ENCODE results near the gene C19orf67. TPM values are rescaled to one million over a fixed set of nuclear protein-coding genes. Genes with fewer than 3 reads are reported as not detected.
"Not testable (repeated sequence)": the region's sequence is repeated elsewhere in the genome, so short reads cannot be mapped to it uniquely, and the experiment has no call there.

The C19orf67 gene
- total and polyA plus RNA-seq, 12 donors, result not detected

DNA sequence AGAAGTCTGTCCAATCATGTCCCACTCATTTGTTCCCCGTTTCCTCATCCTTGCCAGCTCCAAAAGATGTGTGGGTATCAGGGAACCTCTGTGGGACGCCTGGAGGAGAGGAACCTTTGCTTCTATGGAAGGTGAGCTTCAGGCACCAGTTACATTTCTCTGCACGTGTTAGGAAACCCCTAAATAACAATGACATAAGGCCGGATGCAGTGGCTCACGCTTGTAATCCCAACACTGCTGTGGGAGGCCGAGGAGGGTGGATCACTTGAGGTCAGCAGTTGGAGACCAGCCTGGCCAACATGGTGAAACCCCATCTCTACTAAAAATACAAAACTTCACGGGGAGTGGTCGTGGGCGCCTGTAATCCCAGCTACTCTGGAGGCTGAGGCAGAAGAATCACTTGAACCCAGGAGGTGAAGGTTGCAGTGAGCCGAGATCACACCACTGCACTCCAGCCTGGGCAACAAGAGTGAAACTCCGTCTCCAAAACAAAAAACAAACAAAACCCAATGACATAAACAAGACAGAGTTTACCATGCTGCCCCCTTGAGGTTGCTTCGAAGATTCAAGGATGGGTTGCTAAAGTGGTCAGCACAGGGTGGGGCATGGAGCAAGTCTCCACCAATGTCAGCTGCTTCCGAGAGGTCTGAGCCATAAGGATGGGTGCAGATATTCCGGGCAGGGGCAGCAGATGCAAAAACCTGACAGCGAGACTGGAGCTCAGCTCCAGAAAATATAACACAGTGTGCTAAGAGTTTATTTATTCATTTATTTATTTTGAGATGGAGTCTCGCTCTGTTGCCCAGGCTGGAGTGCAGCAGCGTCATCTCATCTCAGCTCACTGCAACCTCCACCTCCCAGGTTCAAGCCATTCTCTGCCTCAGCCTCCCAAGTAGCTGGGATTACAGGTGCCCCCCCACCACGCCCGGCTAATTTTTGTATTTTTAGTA is 42.6 kb downstream of the C19orf67 start:
- H3K36me3 ChIP-seq (replicated peaks in 1 of 2); H3K9me3 ChIP-seq (replicated peaks in 1 of 3); H3K4me3 ChIP-seq; H3K4me1 ChIP-seq (replicated peaks in 1 of 2); H3K27me3 ChIP-seq: not testable (repeated sequence)
- 48 to 64% (median 56%) methylated on average over 16 to 19 of the region's 19 CpGs for WGBS, 4 donors
- DNase-seq, result peak; percentile 32 to 79 (median 58)
- TF ChIP-seq, protein P1, sequence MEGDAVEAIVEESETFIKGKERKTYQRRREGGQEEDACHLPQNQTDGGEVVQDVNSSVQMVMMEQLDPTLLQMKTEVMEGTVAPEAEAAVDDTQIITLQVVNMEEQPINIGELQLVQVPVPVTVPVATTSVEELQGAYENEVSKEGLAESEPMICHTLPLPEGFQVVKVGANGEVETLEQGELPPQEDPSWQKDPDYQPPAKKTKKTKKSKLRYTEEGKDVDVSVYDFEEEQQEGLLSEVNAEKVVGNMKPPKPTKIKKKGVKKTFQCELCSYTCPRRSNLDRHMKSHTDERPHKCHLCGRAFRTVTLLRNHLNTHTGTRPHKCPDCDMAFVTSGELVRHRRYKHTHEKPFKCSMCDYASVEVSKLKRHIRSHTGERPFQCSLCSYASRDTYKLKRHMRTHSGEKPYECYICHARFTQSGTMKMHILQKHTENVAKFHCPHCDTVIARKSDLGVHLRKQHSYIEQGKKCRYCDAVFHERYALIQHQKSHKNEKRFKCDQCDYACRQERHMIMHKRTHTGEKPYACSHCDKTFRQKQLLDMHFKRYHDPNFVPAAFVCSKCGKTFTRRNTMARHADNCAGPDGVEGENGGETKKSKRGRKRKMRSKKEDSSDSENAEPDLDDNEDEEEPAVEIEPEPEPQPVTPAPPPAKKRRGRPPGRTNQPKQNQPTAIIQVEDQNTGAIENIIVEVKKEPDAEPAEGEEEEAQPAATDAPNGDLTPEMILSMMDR (IDR thresholded peaks at IDR 0.05), result peak; percentile 32 to 73 (median 60)
- H3K27ac ChIP-seq, result peak overlapping the region in 2 of 5 donors; percentile 11 to 13
- intact Hi-C loops (cut with DNase I), result loop anchor here in 1 of 2 donors (10.0 kb wide), 1 partner anchor 158 kb away; no protein-coding TSS in a partner anchor

DNA sequence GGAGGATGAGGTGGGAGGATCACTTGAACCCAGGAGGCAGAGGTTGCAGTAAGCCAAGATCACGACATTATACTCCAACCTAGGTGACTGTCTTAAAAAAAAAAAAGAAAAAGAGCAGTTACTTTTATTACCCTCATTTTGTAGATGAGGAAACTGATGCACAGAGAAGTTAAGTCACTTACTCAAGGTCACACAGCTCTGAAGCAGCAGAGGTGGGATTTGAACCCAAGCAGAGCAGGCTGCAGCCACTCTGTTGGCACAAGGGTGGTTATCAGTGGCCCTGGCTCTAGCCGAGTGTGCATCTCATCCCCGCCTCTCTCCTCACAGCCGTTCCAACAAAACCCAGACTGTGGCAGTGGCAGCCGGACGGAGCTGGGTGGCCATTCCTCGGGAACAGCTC is 46.4 kb downstream of the C19orf67 start:
- Histone ChIP-seq H3K36me3 (replicated peaks in 1 of 2) (no peaks in the 10 kb centered on the region), H3K27ac (no peak overlapping the region), H3K9me3 (replicated peaks in 1 of 3) (no peaks in the 10 kb centered on the region), H3K27me3 (no peaks in the 10 kb centered on the region), H3K4me3 (no peak overlapping the region), H3K4me1 (replicated peaks in 1 of 2) (no peaks in the 10 kb centered on the region)
- DNase-seq, result no peak
- no peak for TF ChIP-seq POLR2A (IDR thresholded peaks at IDR 0.05)
- TF ChIP-seq, protein P1 (IDR thresholded peaks at IDR 0.05), result no peak
- WGBS, 4 donors, result 74 to 93% (median 89%) methylated on average over 2 to 7 of the region's 7 CpGs
- intact Hi-C loops (cut with DNase I), result no loop called here

DNA sequence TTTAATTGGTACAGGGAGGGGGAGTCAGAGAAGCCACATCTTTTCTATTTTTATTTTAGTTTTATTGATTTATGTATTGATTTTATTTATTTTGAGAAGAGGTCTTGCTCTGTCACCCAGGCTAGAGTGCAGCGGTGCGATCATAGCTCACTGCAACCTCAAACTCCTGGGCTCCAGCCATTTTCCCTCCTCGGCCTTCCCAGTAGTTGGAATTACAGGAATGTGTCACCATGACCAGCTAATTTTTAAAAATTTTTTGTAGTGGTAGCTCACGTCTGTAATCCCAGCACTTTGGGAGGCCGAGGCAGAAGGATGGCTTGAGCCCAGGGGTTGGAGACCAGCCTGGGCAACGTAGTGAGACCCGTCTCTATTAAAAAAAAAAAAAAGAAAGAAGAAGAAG is 49.9 kb downstream of the C19orf67 start:
- Histone ChIP-seq H3K36me3 (replicated peaks in 1 of 2) (no peaks in the 10 kb centered on the region), H3K4me3 (no peak overlapping the region), H3K27me3 (no peaks in the 10 kb centered on the region), H3K4me1 (replicated peaks in 1 of 2) (peaks cover 0 to 9% of the 10 kb centered on the region in 2 donors), H3K27ac (no peak overlapping the region), H3K9me3 (replicated peaks in 1 of 3) (no peaks in the 10 kb centered on the region)
- intact Hi-C loops (cut with DNase I), result no loop called here
- TF ChIP-seq POLR2A (IDR thresholded peaks at IDR 0.05), result no peak
- TF ChIP-seq, protein P1 (IDR thresholded peaks at IDR 0.05), result no peak
- whole genome bisulfite sequencing, 4 donors, result 78 to 85% (median 81%) methylated on average over 7 of the region's 7 CpGs
- no peak for DNase-seq

DNA sequence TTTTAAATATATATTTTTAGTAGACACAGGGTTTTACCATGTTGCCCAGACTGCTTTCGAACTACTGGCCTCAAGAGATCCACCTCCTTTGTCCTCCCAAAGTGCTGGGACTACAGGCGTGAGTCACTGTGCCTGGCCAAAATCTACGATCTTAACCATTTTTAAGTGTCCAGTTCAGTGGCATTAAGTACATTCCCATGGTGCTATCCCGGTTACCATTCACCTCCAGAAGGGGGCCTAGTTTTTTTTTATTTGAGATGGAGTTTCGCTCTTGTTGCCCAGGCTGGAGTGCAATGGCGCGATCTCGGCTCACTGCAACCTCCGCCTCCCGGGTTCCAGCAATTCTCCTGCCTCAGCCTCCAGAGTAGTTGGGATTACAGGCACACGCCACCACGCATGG is 50.4 kb downstream of the C19orf67 start:
- H3K27ac ChIP-seq; H3K9me3 ChIP-seq (replicated peaks in 1 of 3); DNase-seq; intact Hi-C loops (cut with DNase I); H3K27me3 ChIP-seq; H3K4me1 ChIP-seq (replicated peaks in 1 of 2); H3K36me3 ChIP-seq (replicated peaks in 1 of 2); H3K4me3 ChIP-seq: not testable (repeated sequence)
- 80 to 92% (median 87%) methylated on average over 12 of the region's 12 CpGs for WGBS, 4 donors
